K562 (cell line): ENCODE results near the gene SMURF1. TPM values are rescaled to one million over a fixed set of nuclear protein-coding genes. Genes with fewer than 3 reads are reported as not detected.
A peak's percentile ranks its signal among the peaks of the same experiment; 100 is the strongest.

ENCODE experiments used
- ATF6 ChIP-seq: sonication (generic); formaldehyde crosslinking; IDR thresholded peaks from 2 replicates; pipeline ENCODE4 v1.4.0; 2020; ENCODE audit warnings: mild to moderate bottlenecking, missing genetic modification reagents
- CHD7 ChIP-seq: fragments of 200-600 bp; sonication (generic); IDR thresholded peaks from one replicate; pipeline ENCODE4 v1.6.1; 2012; ENCODE audit warnings: mild to moderate bottlenecking, low read depth, low read length, inconsistent platforms
- ETV1 ChIP-seq: fragments of 450-650 bp; conservative IDR thresholded peaks from 2 replicates; pipeline ENCODE4 v1.6.1; 2016; ENCODE audit warnings: missing genetic modification characterization, control low read depth, low read depth, missing compliant biosample characterization
- FUS ChIP-seq: fragments of 200-400 bp; formaldehyde crosslinking; optimal IDR thresholded peaks from 2 replicates; pipeline ENCODE3; 2017; ENCODE audit warnings: low read depth, low read length
- MITF ChIP-seq: IDR thresholded peaks from 2 replicates; pipeline ENCODE4 v1.6.1; 2014; ENCODE audit warnings: antibody characterized with exemption
- NR2C2 ChIP-seq, 2 experiments: fragments of 200-800 bp in 1 of 2; sonication (Bioruptor generic) in 1 of 2; sonication (generic) in 1 of 2; formaldehyde crosslinking in 1 of 2; IDR thresholded peaks; 2 replicates each; pipeline versions ENCODE4 v1.6.1 to v1.8.0; 2016 to 2022; ENCODE audit warnings: mild to moderate bottlenecking in 1 of 2, missing compliant biosample characterization in 1 of 2, missing genetic modification characterization in 1 of 2, missing genetic modification reagents in 1 of 2
- STAT6 ChIP-seq: sonication (generic); formaldehyde crosslinking; IDR thresholded peaks from 2 replicates; pipeline ENCODE4 v1.8.1; 2023; ENCODE audit warnings: mild to moderate bottlenecking, missing genetic modification reagents
- ZNF766 ChIP-seq: fragments of 200-800 bp; sonication (Bioruptor generic); conservative IDR thresholded peaks from 2 replicates; pipeline ENCODE4 v1.6.1; 2016; ENCODE audit warnings: missing genetic modification characterization, missing compliant biosample characterization
- polyA plus RNA-seq, 8 experiments: library from polyadenylated mRNA; depleted of rRNA in 4 of 8; stranded (reverse) in 5 of 8; unstranded in 3 of 8; fragments of >200 nt; fragmentation: Nextera tagmentation in 2 of 8; fragmentation: Illumina TruSeq in 1 of 8; extraction: Ambion mirVana in 2 of 8; extraction: Trizol in 1 of 8; gene quantifications; 2 replicates each; pipeline versions ENCODE4 v1.2.1 to v1.2.3, GENCODE V29; 2011 to 2014; ENCODE audit warnings: inconsistent platforms in 1 of 8, missing spikeins in 1 of 8
- total RNA-seq, 7 experiments: library from RNA; depleted of rRNA in 6 of 7; stranded (reverse); fragments of >200 nt in 6 of 7; fragmentation: Illumina TruSeq in 2 of 7; extraction: Trizol in 2 of 7; gene quantifications; 2 replicates each; pipeline versions ENCODE4 v1.2.1 to v1.2.3, GENCODE V29; 2011 to 2021; ENCODE audit warnings: low replicate concordance in 1 of 7

The SMURF1 gene
- total and polyA plus RNA-seq, 9 of the 15 experiments (the other 6 are each of a cell fraction or from before 2014, with no cell fraction given), result 1.0 to 20.1 (median 12.6) TPM

GRCh38 chr7:99126921-99127553 is 16.9 kb downstream of the SMURF1 start (continued):
- TF ChIP-seq ATF6 (CRISPR knock-in tag), result no peak
- peak; percentile 67; the same call in 1 of the 2 replicates for TF ChIP-seq ZNF766
- TF ChIP-seq MITF, result peak; percentile 72; the same call in 1 of the 2 replicates
- TF ChIP-seq ETV1 (tag), result no peak
- no peak for TF ChIP-seq NR2C2 (CRISPR knock-in tag; IDR thresholded peaks at IDR 0.05)
- no peak for TF ChIP-seq NR2C2 (tag; IDR thresholded peaks at IDR 0.05)
- no peak for TF ChIP-seq CHD7
- TF ChIP-seq STAT6 (CRISPR knock-in tag), result no peak
- no peak for TF ChIP-seq FUS
